T-helper 9 cell (primary cell): ENCODE results near the gene NUDCD2.

Experiments used
- DNase-seq: peaks from one replicate; pipeline ENCODE4 v3.0.0-alpha.2; 2020
- total RNA-seq, 2 donors: gene quantifications; one replicate each; lab custom pipeline; 2026; lab: John Stamatoyannopoulos, UW

NUDCD2 gene
- total RNA-seq = 22.7 to 27.7 reads per million in 2 donors

- peak; percentile 93 for DNase-seq
These were observed at the start of gene NUDCD2 for GRCh38 chr5:163459819-163460561. Gene NUDCD2, minus strand, starts transcription at chr5:163460102. Its CDS starts 52 bp downstream, at chr5:163460050.

- DNase-seq = no peak
These were observed 49.5 kb upstream of the NUDCD2 start for GRCh38 chr5:163509291-163509951.

GRCh38 chr5:163508753-163509152 is 48.9 kb upstream of the NUDCD2 start:
- no peak for DNase-seq

- DNase-seq = no peak
These were observed 46.8 kb upstream of the NUDCD2 start for GRCh38 chr5:163506726-163507125.

- no peak for DNase-seq
These were observed 46.2 kb upstream of the NUDCD2 start for GRCh38 chr5:163506095-163506457.

- peak; percentile 93 for DNase-seq
These were observed 45.6 kb upstream of the NUDCD2 start, which contains the start of gene MAT2B for GRCh38 chr5:163505368-163506094. Gene MAT2B, plus strand, starts transcription at chr5:163505619. Its CDS starts 68 bp downstream, at chr5:163505687.

- no peak for DNase-seq
These were observed 45.1 kb upstream of the NUDCD2 start for GRCh38 chr5:163505049-163505367.

- no peak for DNase-seq
These were observed 44.4 kb upstream of the NUDCD2 start for GRCh38 chr5:163504079-163504931.

GRCh38 chr5:163503106-163504078 is 43.5 kb upstream of the NUDCD2 start:
- no peak for DNase-seq

GRCh38 chr5:163502521-163502920 is 42.6 kb upstream of the NUDCD2 start:
- no peak for DNase-seq

GRCh38 chr5:163498886-163499285 is 39.0 kb upstream of the NUDCD2 start:
- no peak for DNase-seq

GRCh38 chr5:163497315-163497714 is 37.4 kb upstream of the NUDCD2 start:
- DNase-seq = no peak

GRCh38 chr5:163496286-163496685 is 36.4 kb upstream of the NUDCD2 start:
- DNase-seq = no peak

- no peak for DNase-seq
These were observed 29.8 kb upstream of the NUDCD2 start for GRCh38 chr5:163489745-163490075.

- DNase-seq = no peak
These were observed 29.3 kb upstream of the NUDCD2 start for GRCh38 chr5:163489055-163489744.

- DNase-seq = no peak
These were observed 19.0 kb upstream of the NUDCD2 start for GRCh38 chr5:163478982-163479271.

GRCh38 chr5:163478126-163478981 is 18.5 kb upstream of the NUDCD2 start:
- DNase-seq = no peak

- DNase-seq = no peak
These were observed 15.5 kb upstream of the NUDCD2 start for GRCh38 chr5:163475411-163475810.

GRCh38 chr5:163473635-163474243 is 13.8 kb upstream of the NUDCD2 start:
- DNase-seq = no peak

GRCh38 chr5:163467682-163468081 is 7.8 kb upstream of the NUDCD2 start:
- no peak for DNase-seq
